WTC11 (cell line): ENCODE data around the gene PSMD11. TPM values are rescaled to one million over a fixed set of nuclear protein-coding genes. Genes with fewer than 3 reads are reported as not detected.

ENCODE experiments used
- ATAC-seq: fragments of 200-7000 bp; cut with Tn5 transposase; 2 replicates; pipeline ENCODE4 v1.10.0; 2021; ENCODE audit warnings: mild to moderate bottlenecking, moderate library complexity
- CTCF ChIA-PET: fragments of 300-600 bp; sonication (Branson Sonifier 250); formaldehyde crosslinking; loops from one replicate; lab custom pipeline; 2021; ENCODE audit warnings: antibody characterized with exemption; lab: Charles Lee
- POLR2A ChIA-PET: fragments of 350-600 bp; sonication (Branson Sonifier 250); formaldehyde crosslinking; loops from one replicate; lab custom pipeline; 2021; ENCODE audit warnings: antibody characterized with exemption; lab: Charles Lee
- DNase-seq: peaks from one replicate; pipeline ENCODE4 v3.0.0; 2021; ENCODE audit warnings: low spot score
- H3K27ac Mint-ChIP-seq: 2 replicates; pipeline ENCODE4 v1.8.0; 2021; ENCODE audit warnings: mixed read lengths
- H3K27me3 Mint-ChIP-seq: 2 replicates; pipeline ENCODE4 v1.8.0; 2021; ENCODE audit warnings: low read depth, mild to moderate bottlenecking, moderate library complexity, mixed read lengths
- H3K36me3 Mint-ChIP-seq: 2 replicates; pipeline ENCODE4 v1.8.0; 2021; ENCODE audit warnings: mixed read lengths
- H3K4me1 Mint-ChIP-seq: 2 replicates; pipeline ENCODE4 v1.8.0; 2022; ENCODE audit warnings: mixed read lengths
- H3K4me3 Mint-ChIP-seq: 2 replicates; pipeline ENCODE4 v1.8.0; 2021; ENCODE audit warnings: mild to moderate bottlenecking, moderate library complexity, mixed read lengths
- H3K9me3 Mint-ChIP-seq: 2 replicates; pipeline ENCODE4 v1.8.0; 2021; ENCODE audit warnings: mixed read lengths
- CDX4 ChIP-seq: fragments of 250-450 bp; sonication (Bioruptor Pico); IDR thresholded peaks from 2 replicates; pipeline ENCODE4 v1.9.0; 2021; ENCODE audit warnings: moderate library complexity, mild to moderate bottlenecking, inconsistent platforms, borderline replicate concordance
- CREB1 ChIP-seq: sonication (generic); formaldehyde crosslinking; IDR thresholded peaks from 2 replicates; pipeline ENCODE4 v1.8.0; 2023; ENCODE audit warnings: mild to moderate bottlenecking, missing genetic modification reagents
- ELF4 ChIP-seq: sonication (generic); formaldehyde crosslinking; IDR thresholded peaks from 2 replicates; pipeline ENCODE4 v1.8.1; 2022; ENCODE audit warnings: low read depth, mild to moderate bottlenecking, moderate library complexity, missing genetic modification reagents
- FOXJ3 ChIP-seq: sonication (generic); formaldehyde crosslinking; IDR thresholded peaks from 2 replicates; pipeline ENCODE4 v1.9.0; 2021; ENCODE audit warnings: missing genetic modification reagents, mild to moderate bottlenecking, borderline replicate concordance
- GRHL2 ChIP-seq: fragments of 250-450 bp; sonication (Bioruptor Pico); IDR thresholded peaks from 2 replicates; pipeline ENCODE4 v1.8.0; 2022; ENCODE audit warnings: mild to moderate bottlenecking, moderate library complexity; ENCODE audit not compliant: insufficient replicate concordance, severe bottlenecking
- HMGXB4 ChIP-seq: sonication (generic); formaldehyde crosslinking; IDR thresholded peaks from 2 replicates; pipeline ENCODE4 v1.8.1; 2023; ENCODE audit warnings: mild to moderate bottlenecking, moderate library complexity, missing genetic modification reagents
- IRF1 ChIP-seq: sonication (generic); formaldehyde crosslinking; IDR thresholded peaks from 2 replicates; pipeline ENCODE4 v1.8.0; 2023; ENCODE audit warnings: missing genetic modification reagents
- MLX ChIP-seq: sonication (generic); formaldehyde crosslinking; IDR thresholded peaks from 2 replicates; pipeline ENCODE4 v1.8.1; 2023; ENCODE audit warnings: mild to moderate bottlenecking, missing genetic modification reagents, moderate library complexity
- NR2C2 ChIP-seq: sonication (generic); formaldehyde crosslinking; IDR thresholded peaks from 2 replicates; pipeline ENCODE4 v1.8.0; 2022; ENCODE audit warnings: mild to moderate bottlenecking, missing genetic modification reagents
- OVOL2 ChIP-seq: fragments of 250-450 bp; sonication (Bioruptor Pico); IDR thresholded peaks from 2 replicates; pipeline ENCODE4 v1.9.0; 2021; ENCODE audit warnings: mild to moderate bottlenecking, borderline replicate concordance
- PRRX2 ChIP-seq: fragments of 250-450 bp; sonication (Bioruptor Pico); IDR thresholded peaks from 2 replicates; pipeline ENCODE4 v1.8.0; 2021; ENCODE audit warnings: mild to moderate bottlenecking
- RELA ChIP-seq: sonication (generic); formaldehyde crosslinking; IDR thresholded peaks from 2 replicates; pipeline ENCODE4 v1.8.1; 2022; ENCODE audit warnings: missing genetic modification reagents, mild to moderate bottlenecking, borderline replicate concordance
- RORB ChIP-seq: fragments of 250-450 bp; sonication (Bioruptor Pico); IDR thresholded peaks from 2 replicates; pipeline ENCODE4 v1.9.0; 2021; ENCODE audit warnings: mild to moderate bottlenecking
- ZNF138 ChIP-seq: sonication (generic); formaldehyde crosslinking; conservative IDR thresholded peaks from 2 replicates; pipeline ENCODE4 v1.8.1; 2022; ENCODE audit warnings: mild to moderate bottlenecking, moderate library complexity, missing genetic modification reagents
- ZNF423 ChIP-seq: fragments of 250-450 bp; sonication (Bioruptor Pico); IDR thresholded peaks from 2 replicates; pipeline ENCODE4 v2.1.2; 2022; ENCODE audit warnings: mild to moderate bottlenecking, moderate library complexity
- ZNF512 ChIP-seq: sonication (generic); formaldehyde crosslinking; IDR thresholded peaks from 2 replicates; pipeline ENCODE4 v1.8.1; 2022; ENCODE audit warnings: missing genetic modification reagents, borderline replicate concordance
- total RNA-seq: library from RNA; stranded (reverse); gene quantifications from 3 replicates; pipeline ENCODE4 v1.2.3, GENCODE V29; 2021
- TF ChIP-seq, protein P1 (sequence below): sonication (generic); formaldehyde crosslinking; IDR thresholded peaks from 2 replicates; pipeline ENCODE4 v1.8.1; 2023; ENCODE audit warnings: mild to moderate bottlenecking, missing genetic modification reagents
- TF ChIP-seq, protein P2 (sequence below): fragments of 250-450 bp; sonication (Bioruptor Pico); IDR thresholded peaks from 2 replicates; pipeline ENCODE4 v1.8.0; 2021; ENCODE audit warnings: mild to moderate bottlenecking

PSMD11 gene
- total RNA-seq, 1 experiment from 2014 or later = 155 TPM

GRCh38 chr17:32479074-32479617, 34.8 kb downstream of the PSMD11 start (continued):
- TF ChIP-seq HMGXB4 (CRISPR knock-in tag) = no peak
- no peak for TF ChIP-seq CDX4 (CRISPR knock-in tag)
- TF ChIP-seq PRRX2 (CRISPR knock-in tag) = no peak
- no peak for TF ChIP-seq CREB1 (CRISPR knock-in tag)
- no peak for TF ChIP-seq RELA (CRISPR knock-in tag)
- TF ChIP-seq, all 79 proteins: peak for 0

GRCh38 chr17:32481193-32481592, 36.9 kb downstream of the PSMD11 start:
- H3K9me3 Mint-ChIP-seq = no peaks in the 10 kb centered on the region
- no peak for TF ChIP-seq IRF1 (CRISPR knock-in tag)
- no peak for TF ChIP-seq ZNF512 (CRISPR knock-in tag)
- TF ChIP-seq FOXJ3 (CRISPR knock-in tag) = no peak
- TF ChIP-seq GRHL2 = no peak
- TF ChIP-seq, protein P1, sequence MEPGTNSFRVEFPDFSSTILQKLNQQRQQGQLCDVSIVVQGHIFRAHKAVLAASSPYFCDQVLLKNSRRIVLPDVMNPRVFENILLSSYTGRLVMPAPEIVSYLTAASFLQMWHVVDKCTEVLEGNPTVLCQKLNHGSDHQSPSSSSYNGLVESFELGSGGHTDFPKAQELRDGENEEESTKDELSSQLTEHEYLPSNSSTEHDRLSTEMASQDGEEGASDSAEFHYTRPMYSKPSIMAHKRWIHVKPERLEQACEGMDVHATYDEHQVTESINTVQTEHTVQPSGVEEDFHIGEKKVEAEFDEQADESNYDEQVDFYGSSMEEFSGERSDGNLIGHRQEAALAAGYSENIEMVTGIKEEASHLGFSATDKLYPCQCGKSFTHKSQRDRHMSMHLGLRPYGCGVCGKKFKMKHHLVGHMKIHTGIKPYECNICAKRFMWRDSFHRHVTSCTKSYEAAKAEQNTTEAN (CRISPR knock-in tag) = no peak
- POLR2A ChIA-PET = no interaction called here
- H3K27ac Mint-ChIP-seq = peak overlapping the region; percentile 82
- ATAC-seq (no peak), DNase-seq (no peak)
- no peak overlapping the region for H3K4me3 Mint-ChIP-seq
- H3K36me3 Mint-ChIP-seq = peaks cover 52% of the 10 kb centered on the region
- H3K4me1 Mint-ChIP-seq = peaks cover 37% of the 10 kb centered on the region
- H3K27me3 Mint-ChIP-seq = no peaks in the 10 kb centered on the region
- CTCF ChIA-PET = interaction anchor here (0.6 kb wide), 2 partner anchors 122 to 138 kb away, joined by 3 read pairs; no protein-coding TSS in a partner anchor

- Mint-ChIP-seq H3K36me3 (peaks cover 40% of the 10 kb centered on the region), H3K27me3 (no peaks in the 10 kb centered on the region), H3K4me3 (no peak overlapping the region), H3K9me3 (no peaks in the 10 kb centered on the region), H3K4me1 (peaks cover 37% of the 10 kb centered on the region), H3K27ac (no peak overlapping the region)
- ATAC-seq (no peak), DNase-seq (no peak)
- POLR2A ChIA-PET = no interaction called here
- TF ChIP-seq ELF4 (no peak), OVOL2 (CRISPR knock-in tag) (no peak), MLX (CRISPR knock-in tag) (no peak), ZNF423 (no peak), NR2C2 (CRISPR knock-in tag) (no peak), RELA (CRISPR knock-in tag) (no peak), ZNF138 (CRISPR knock-in tag) (no peak), RORB (no peak)
- TF ChIP-seq, protein P2, sequence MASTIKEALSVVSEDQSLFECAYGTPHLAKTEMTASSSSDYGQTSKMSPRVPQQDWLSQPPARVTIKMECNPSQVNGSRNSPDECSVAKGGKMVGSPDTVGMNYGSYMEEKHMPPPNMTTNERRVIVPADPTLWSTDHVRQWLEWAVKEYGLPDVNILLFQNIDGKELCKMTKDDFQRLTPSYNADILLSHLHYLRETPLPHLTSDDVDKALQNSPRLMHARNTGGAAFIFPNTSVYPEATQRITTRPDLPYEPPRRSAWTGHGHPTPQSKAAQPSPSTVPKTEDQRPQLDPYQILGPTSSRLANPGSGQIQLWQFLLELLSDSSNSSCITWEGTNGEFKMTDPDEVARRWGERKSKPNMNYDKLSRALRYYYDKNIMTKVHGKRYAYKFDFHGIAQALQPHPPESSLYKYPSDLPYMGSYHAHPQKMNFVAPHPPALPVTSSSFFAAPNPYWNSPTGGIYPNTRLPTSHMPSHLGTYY (CRISPR knock-in tag) = no peak
- CTCF ChIA-PET = interaction anchor here (0.8 to 2.7 kb wide), 8 partner anchors 21 to 454 kb away, joined by 3 to 20 read pairs (median 6); partner anchors contain the start of genes MYO1D and PSMD11
These were observed 38.4 kb downstream of the PSMD11 start for GRCh38 chr17:32482568-32483320.
